ENCODE results near the gene ADCY7. TPM values are rescaled to one million over a fixed set of nuclear protein-coding genes. Genes with fewer than 3 reads are reported as not detected.
A peak's percentile ranks its signal among the peaks of the same experiment; 100 is the strongest.

ADCY7 gene
- total and polyA plus RNA-seq, 9 of the 15 experiments (the other 6 are each of a cell fraction or from before 2014, with no cell fraction given), result 2.3 to 108 (median 28.6) TPM

DNA sequence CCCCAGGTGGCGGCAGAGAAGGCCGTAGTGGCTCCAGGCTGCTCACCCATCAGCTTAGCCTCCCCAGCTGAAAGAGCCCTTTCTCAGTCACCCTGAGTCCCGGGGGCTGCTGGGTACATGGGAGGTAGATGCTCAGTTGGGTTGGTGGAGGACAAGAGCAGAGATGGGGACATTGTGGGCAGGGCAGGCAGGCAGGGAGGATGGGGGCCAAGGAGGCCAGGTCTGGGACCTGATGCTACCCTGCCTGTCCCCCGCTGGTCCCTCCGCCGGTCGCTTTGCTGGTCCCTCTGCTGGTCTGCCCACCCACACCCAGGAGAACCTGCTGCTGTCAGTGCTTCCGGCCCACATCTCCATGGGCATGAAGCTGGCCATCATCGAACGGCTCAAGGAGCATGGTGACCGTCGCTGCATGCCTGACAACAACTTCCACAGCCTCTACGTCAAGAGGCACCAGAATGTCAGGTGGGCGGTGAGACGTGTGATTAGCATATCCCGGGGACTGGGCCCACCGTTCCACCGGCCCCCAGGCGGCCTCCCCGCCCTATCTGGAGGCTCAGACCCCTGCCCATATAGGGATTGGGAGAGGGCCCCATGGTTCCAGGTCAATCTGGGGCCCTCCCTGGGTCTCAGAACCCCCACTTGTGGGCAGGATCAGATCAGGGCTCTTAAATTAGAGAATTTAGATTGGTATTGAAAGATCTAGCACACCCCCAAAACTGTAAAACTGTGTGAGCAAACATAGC, 26.9 kb downstream of the ADCY7 start:
- Histone ChIP-seq H2AFZ (ENCODE audit: low read depth, low read length) (no peak overlapping the region), H3K4me2 (ENCODE audit: insufficient read depth, low read length) (no peak overlapping the region), H3K9me3 (replicated peaks; ENCODE audit: control insufficient read depth, insufficient read depth, low read depth, low read length) (no peaks in the 10 kb centered on the region), H3K27me3 (ENCODE audit: control insufficient read depth in 2 of 2, insufficient read depth in 2 of 2, low read length in 2 of 2) (no peaks in the 10 kb centered on the region), H3K36me3 (ENCODE audit: control insufficient read depth, insufficient read depth, low read length) (peaks cover 91% of the 10 kb centered on the region; the same call in 2 of the 3 replicates), H3K4me3 (no peak overlapping the region), H3K27ac (ENCODE audit: extremely low read depth, low read depth, low read length) (no peak overlapping the region), H3K9me1 (ENCODE audit: control insufficient read depth, insufficient read depth, low read length) (no peaks in the 10 kb centered on the region), H4K20me1 (replicated peaks; ENCODE audit: control insufficient read depth, insufficient read depth, low read length) (no peaks in the 10 kb centered on the region; the same call in 1 of the 2 replicates), H3K9ac (ENCODE audit: insufficient read depth in 1 of 2, low read depth in 2 of 2, low read length in 2 of 2) (no peak overlapping the region; a peak in 1 of 4 replicates), H3K79me2 (ENCODE audit: control insufficient read depth, insufficient read depth, low read length) (peaks cover 4% of the 10 kb centered on the region; the same call in 1 of the 3 replicates), H3K4me1 (replicated peaks in 1 of 2; ENCODE audit: control insufficient read depth in 2 of 2, insufficient read depth in 2 of 2, low read length in 2 of 2) (peaks cover 0 to 30% of the 10 kb centered on the region in 2 experiments; a peak in 2 of 5 replicates)
- DNase-seq (ENCODE audit: extremely low read depth in 1 of 4, low spot score in 3 of 4) (no peak), FAIRE-seq (no peak), ATAC-seq (no peak)
- whole genome bisulfite sequencing (ENCODE audit: insufficient coverage, low coverage, missing lambda C conversion rate), result 95% methylated on average over 18 of the region's 20 CpGs
- TF ChIP-seq, protein P1, sequence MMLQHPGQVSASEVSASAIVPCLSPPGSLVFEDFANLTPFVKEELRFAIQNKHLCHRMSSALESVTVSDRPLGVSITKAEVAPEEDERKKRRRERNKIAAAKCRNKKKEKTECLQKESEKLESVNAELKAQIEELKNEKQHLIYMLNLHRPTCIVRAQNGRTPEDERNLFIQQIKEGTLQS (IDR thresholded peaks at IDR 0.05), result no peak
- TF ChIP-seq, protein P1 (CRISPR knock-in tag; conservative IDR thresholded peaks at IDR 0.05), result no peak
- TF ChIP-seq POLR2G (IDR thresholded peaks at IDR 0.05; ENCODE audit: low read depth, low read length) (0 out of 2 replicates have a peak, but pooled peaks have one; percentile 11), ARNT (IDR thresholded peaks at IDR 0.05) (no peak)
- TF ChIP-seq, protein P2, sequence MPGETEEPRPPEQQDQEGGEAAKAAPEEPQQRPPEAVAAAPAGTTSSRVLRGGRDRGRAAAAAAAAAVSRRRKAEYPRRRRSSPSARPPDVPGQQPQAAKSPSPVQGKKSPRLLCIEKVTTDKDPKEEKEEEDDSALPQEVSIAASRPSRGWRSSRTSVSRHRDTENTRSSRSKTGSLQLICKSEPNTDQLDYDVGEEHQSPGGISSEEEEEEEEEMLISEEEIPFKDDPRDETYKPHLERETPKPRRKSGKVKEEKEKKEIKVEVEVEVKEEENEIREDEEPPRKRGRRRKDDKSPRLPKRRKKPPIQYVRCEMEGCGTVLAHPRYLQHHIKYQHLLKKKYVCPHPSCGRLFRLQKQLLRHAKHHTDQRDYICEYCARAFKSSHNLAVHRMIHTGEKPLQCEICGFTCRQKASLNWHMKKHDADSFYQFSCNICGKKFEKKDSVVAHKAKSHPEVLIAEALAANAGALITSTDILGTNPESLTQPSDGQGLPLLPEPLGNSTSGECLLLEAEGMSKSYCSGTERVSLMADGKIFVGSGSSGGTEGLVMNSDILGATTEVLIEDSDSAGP (CRISPR knock-in tag; IDR thresholded peaks at IDR 0.05), result no peak
- in situ Hi-C loops (cut with MboI), result no loop called here
- POLR2A ChIA-PET, result no interaction called here
- intact Hi-C loops (cut with micrococcal nuclease), result no loop called here
- BruUV-seq (replicated peaks), result no TSS peak
- CTCF ChIA-PET (ENCODE audit: low intra/inter-chr PET ratio), result no interaction called here
